ENCODE data around the gene NOVA2. TPM values are rescaled to one million over a fixed set of nuclear protein-coding genes. Genes with fewer than 3 reads are reported as not detected.

NOVA2 gene
- total and polyA plus RNA-seq, 10 donors, result 0.42 to 12.5 (median 3.7) TPM

GRCh38 chr19:45919678-45920077 is 54.0 kb downstream of the NOVA2 start:
- intact Hi-C loops (cut with DNase I; ENCODE audit: low total_unique reads), result loop anchor here (10.0 kb wide), 1 partner anchor 95 kb away; no protein-coding TSS in a partner anchor
- no peak overlapping the region for H3K4me3 ChIP-seq
- no peaks in the 10 kb centered on the region for H3K9me3 ChIP-seq
- no peaks in the 10 kb centered on the region for H3K36me3 ChIP-seq
- H3K27ac ChIP-seq, result no peak overlapping the region
- TF ChIP-seq CTCF (IDR thresholded peaks at IDR 0.05 in 8 of 11, conservative IDR thresholded peaks at IDR 0.05 in 3 of 11), result no peak
- no peak for TF ChIP-seq POLR2AphosphoS5 (IDR thresholded peaks at IDR 0.05)
- no peak for TF ChIP-seq POLR2A (IDR thresholded peaks at IDR 0.05)
- peaks cover 0 to 40% (median 0%) of the 10 kb centered on the region in 7 donors for H3K27me3 ChIP-seq (replicated peaks in 1 of 7)
- H3K4me1 ChIP-seq, result no peaks in the 10 kb centered on the region
- no peak for DNase-seq
- 50 to 58% (median 54%) methylated on average over 7 of the region's 7 CpGs for WGBS, 5 donors

GRCh38 chr19:45918721-45919120 is 54.9 kb downstream of the NOVA2 start:
- Histone ChIP-seq H3K27ac (no peak overlapping the region), H3K36me3 (no peaks in the 10 kb centered on the region), H3K4me1 (no peaks in the 10 kb centered on the region), H3K4me3 (no peak overlapping the region), H3K9me3 (no peaks in the 10 kb centered on the region), H3K27me3 (replicated peaks in 1 of 7) (peaks cover 0 to 49% (median 0%) of the 10 kb centered on the region in 7 donors)
- 60 to 84% (median 73%) methylated on average over 4 of the region's 4 CpGs for WGBS, 5 donors
- TF ChIP-seq POLR2A (IDR thresholded peaks at IDR 0.05), result no peak
- TF ChIP-seq CTCF (IDR thresholded peaks at IDR 0.05 in 8 of 11, conservative IDR thresholded peaks at IDR 0.05 in 3 of 11), result no peak
- TF ChIP-seq POLR2AphosphoS5 (IDR thresholded peaks at IDR 0.05), result no peak
- intact Hi-C loops (cut with DNase I; ENCODE audit: low total_unique reads), result no loop called here
- no peak for DNase-seq

- Histone ChIP-seq H3K27ac (no peak overlapping the region), H3K36me3 (no peaks in the 10 kb centered on the region), H3K4me3 (no peak overlapping the region), H3K27me3 (replicated peaks in 1 of 7) (peaks cover 0 to 61% (median 0%) of the 10 kb centered on the region in 7 donors), H3K4me1 (no peaks in the 10 kb centered on the region), H3K9me3 (no peaks in the 10 kb centered on the region)
- TF ChIP-seq POLR2A (IDR thresholded peaks at IDR 0.05) (no peak), CTCF (IDR thresholded peaks at IDR 0.05 in 8 of 11, conservative IDR thresholded peaks at IDR 0.05 in 3 of 11) (no peak)
- DNase-seq, result no peak
- intact Hi-C loops (cut with DNase I; ENCODE audit: low total_unique reads), result no loop called here
- 53 to 81% (median 70%) methylated on average over 4 of the region's 4 CpGs for WGBS, 5 donors
Measured at GRCh38 chr19:45917421-45918091, 56.1 kb downstream of the NOVA2 start.

GRCh38 chr19:45913874-45914830 is 59.5 kb downstream of the NOVA2 start, which contains the start of gene NANOS2:
Gene NANOS2 (minus strand): TSS chr19:45914778. CDS start chr19:45914693, 85 bp downstream.
- peaks cover 0 to 64% (median 0%) of the 10 kb centered on the region in 7 donors for H3K27me3 ChIP-seq (replicated peaks in 1 of 7)
- no peaks in the 10 kb centered on the region for H3K9me3 ChIP-seq
- no peaks in the 10 kb centered on the region for H3K36me3 ChIP-seq
- no peak within 1 kb of the TSS for H3K27ac ChIP-seq
- H3K4me3 ChIP-seq, result no peak within 1 kb of the TSS
- 49 to 67% (median 59%) methylated on average over 31 to 44 of the region's 44 CpGs for WGBS, 5 donors
- TF ChIP-seq CTCF (IDR thresholded peaks at IDR 0.05 in 8 of 11, conservative IDR thresholded peaks at IDR 0.05 in 3 of 11) (no peak), POLR2AphosphoS5 (IDR thresholded peaks at IDR 0.05) (no peak), POLR2A (IDR thresholded peaks at IDR 0.05) (no peak)
- no peak for DNase-seq
- intact Hi-C loops (cut with DNase I; ENCODE audit: low total_unique reads), result no loop called here
- H3K4me1 ChIP-seq, result no peaks in the 10 kb centered on the region
